IPS-20b (cell line): ENCODE results near the gene CACNA1D.
"Not testable (repeated sequence)": the region's sequence is repeated elsewhere in the genome, so short reads cannot be mapped to it uniquely, and the experiment has no call there.

Experiments
- H3K27ac ChIP-seq: one replicate; pipeline ENCODE4 v1.5.1; 2013; ENCODE audit warnings: low read length
- H3K27me3 ChIP-seq: 2 replicates; pipeline ENCODE4 v1.6.1; 2013; ENCODE audit warnings: mild to moderate bottlenecking, low read length, inconsistent platforms; ENCODE audit not compliant: insufficient read depth
- H3K36me3 ChIP-seq: 2 replicates; pipeline ENCODE4 v1.6.1; 2013; ENCODE audit warnings: low read depth, mild to moderate bottlenecking, inconsistent platforms, low read length, moderate library complexity; ENCODE audit not compliant: insufficient read depth
- H3K4me1 ChIP-seq: 2 replicates; pipeline ENCODE4 v1.6.1; 2013; ENCODE audit warnings: mild to moderate bottlenecking, control low read depth, inconsistent platforms, low read length, moderate library complexity; ENCODE audit not compliant: insufficient read depth
- H3K4me3 ChIP-seq: 2 replicates; pipeline ENCODE4 v1.5.1; 2013; ENCODE audit warnings: mild to moderate bottlenecking, low read length, inconsistent platforms
- H3K9ac ChIP-seq: 2 replicates; pipeline ENCODE4 v1.6.1; 2013; ENCODE audit warnings: low read depth, mild to moderate bottlenecking, inconsistent platforms, low read length, moderate library complexity
- H3K9me3 ChIP-seq: 2 replicates; pipeline ENCODE4 v1.6.1; 2013; ENCODE audit warnings: mild to moderate bottlenecking, low read depth, low read length, inconsistent platforms; ENCODE audit not compliant: insufficient read depth

The CACNA1D gene

DNA sequence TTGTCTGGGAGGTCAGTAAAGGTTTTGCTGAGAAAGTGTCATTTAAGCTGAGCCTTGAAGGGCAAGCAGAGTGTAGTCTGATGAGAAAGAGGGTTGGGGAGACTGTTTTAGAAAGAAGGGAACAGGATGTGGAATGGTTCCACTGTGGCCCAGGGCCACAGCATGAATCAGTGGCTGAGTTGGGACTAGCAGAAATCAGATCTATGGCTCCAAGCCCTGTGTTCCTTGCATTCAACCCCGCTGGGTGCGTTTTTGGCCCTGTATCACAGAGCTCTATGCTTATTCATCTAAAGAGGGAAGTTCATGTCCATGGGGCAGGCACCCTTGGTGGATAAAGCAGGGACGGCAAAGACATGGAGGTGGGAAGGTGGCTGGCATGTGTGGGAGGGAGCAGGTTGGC, 151.3 kb downstream of the CACNA1D start:
- H3K4me3 ChIP-seq, result no peak overlapping the region
- no peaks in the 10 kb centered on the region; the same call in 1 of the 2 replicates for H3K27me3 ChIP-seq
- no peak overlapping the region for H3K9ac ChIP-seq
- H3K9me3 ChIP-seq, result no peaks in the 10 kb centered on the region
- H3K36me3 ChIP-seq, result no peaks in the 10 kb centered on the region
- H3K4me1 ChIP-seq, result no peaks in the 10 kb centered on the region
- no peak overlapping the region for H3K27ac ChIP-seq

DNA sequence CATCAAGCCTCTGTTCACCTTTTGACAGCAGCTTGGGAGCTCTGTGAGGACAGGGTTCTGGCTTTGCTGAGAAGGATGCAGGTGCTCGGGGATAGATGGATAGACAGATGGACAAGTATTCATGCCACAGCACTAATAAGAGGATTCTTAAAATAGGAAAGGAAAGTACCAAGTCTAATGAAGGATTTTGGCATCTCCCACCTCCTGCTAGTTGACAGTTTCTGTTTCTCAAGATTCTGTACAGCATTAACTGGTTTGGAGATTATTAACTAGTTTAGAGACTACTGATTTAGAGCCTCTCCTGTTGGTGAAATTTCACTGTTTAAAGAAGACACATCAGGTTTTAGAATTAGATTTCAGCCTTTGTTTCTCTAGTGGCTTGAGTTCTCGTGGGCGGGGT, 152.3 kb downstream of the CACNA1D start:
- no peaks in the 10 kb centered on the region for H3K9me3 ChIP-seq
- H3K4me1 ChIP-seq, result no peaks in the 10 kb centered on the region

DNA sequence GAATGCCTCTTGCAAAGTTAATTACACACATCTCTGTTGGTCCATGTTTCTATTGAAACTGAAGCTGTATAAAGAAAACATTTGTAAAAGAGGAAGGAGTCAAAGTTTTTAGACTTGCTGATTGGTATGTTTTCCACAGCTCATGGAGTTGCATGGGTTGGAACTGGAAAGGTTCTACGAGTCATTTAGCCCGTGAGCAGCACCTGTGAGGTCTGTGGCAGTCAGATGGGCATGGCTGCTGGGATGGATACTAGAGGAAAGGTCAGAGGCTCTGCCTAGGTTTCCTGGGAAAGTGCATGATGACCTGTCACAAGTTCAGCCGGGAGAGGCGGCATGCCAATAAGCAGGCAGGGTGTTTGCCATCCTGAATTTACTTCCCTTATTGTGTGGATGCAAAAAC, 155.4 kb downstream of the CACNA1D start:
- Histone ChIP-seq H3K9me3 (peaks cover 8% of the 10 kb centered on the region; the same call in 1 of the 2 replicates), H3K4me3 (no peak overlapping the region), H3K36me3 (no peaks in the 10 kb centered on the region), H3K27ac (no peak overlapping the region), H3K9ac (no peak overlapping the region), H3K27me3 (no peaks in the 10 kb centered on the region; the same call in 1 of the 2 replicates), H3K4me1 (no peaks in the 10 kb centered on the region)

More for the DNA sequence above, 152.3 kb downstream of the CACNA1D start:
- H3K36me3 ChIP-seq, result no peaks in the 10 kb centered on the region
- no peak overlapping the region for H3K27ac ChIP-seq
- no peaks in the 10 kb centered on the region; the same call in 1 of the 2 replicates for H3K27me3 ChIP-seq
- no peak overlapping the region for H3K4me3 ChIP-seq
- H3K9ac ChIP-seq, result no peak overlapping the region

DNA sequence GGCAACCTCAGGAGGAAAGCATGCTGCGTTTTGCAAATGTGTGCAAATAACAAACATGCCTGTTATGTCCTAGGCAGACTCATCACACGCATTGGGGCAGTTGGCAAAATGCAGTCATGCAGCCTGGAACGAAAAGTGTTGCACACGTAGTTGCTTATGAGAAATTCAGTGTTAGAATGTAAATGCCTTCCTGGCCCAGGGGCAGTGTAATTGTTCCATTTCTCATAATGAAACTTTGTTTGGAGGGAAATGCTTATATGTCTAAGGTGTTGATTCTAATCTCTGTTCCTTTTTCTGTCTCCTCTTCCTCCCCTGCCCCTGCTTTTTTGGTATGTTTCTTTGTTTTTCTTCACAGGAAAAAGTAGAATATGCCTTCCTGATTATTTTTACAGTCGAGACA, 156.0 kb downstream of the CACNA1D start:
- Histone ChIP-seq H3K27ac (no peak overlapping the region), H3K4me3 (no peak overlapping the region), H3K9me3 (peaks cover 8% of the 10 kb centered on the region; the same call in 1 of the 2 replicates)

DNA sequence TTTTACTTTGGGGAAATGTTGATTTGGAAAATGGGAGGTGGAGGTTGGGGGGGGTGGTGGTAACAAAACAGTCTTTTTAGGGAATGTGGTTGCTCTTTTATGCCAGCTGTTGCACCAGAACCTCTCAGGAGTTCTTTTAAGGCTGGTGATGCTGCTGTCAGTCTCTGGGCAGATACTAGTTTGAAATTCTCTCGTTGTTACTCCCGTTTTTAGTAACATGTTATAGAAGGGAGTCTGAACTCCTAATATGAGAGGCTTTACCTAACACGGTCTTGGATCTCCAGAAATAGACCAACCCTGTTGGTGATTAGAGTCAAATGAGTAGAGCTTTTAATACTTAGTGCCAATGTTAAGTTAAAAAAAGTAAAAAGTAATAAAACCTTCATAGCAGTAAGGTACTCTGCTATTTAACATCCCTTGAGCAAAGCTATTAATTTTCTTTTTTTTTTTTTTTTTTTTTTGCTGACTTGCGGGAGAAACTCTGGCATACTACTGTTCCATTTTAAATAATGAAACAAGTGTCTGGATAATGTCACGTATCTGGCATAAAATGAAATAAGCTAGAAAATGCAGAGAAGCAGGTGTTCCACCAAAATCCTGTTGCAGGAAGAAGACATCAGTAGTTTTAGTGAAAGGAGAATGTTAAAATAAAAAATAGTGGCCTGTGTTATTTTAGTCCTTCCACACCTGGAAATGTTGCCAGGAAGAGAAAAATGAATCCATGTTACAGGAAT, 156.7 kb downstream of the CACNA1D start:
- no peak overlapping the region for H3K27ac ChIP-seq
- H3K9me3 ChIP-seq, result peaks cover 8% of the 10 kb centered on the region; the same call in 1 of the 2 replicates
- H3K27me3 ChIP-seq, result no peaks in the 10 kb centered on the region; the same call in 1 of the 2 replicates
- H3K36me3 ChIP-seq, result no peaks in the 10 kb centered on the region
- no peaks in the 10 kb centered on the region for H3K4me1 ChIP-seq
- no peak overlapping the region for H3K4me3 ChIP-seq
- H3K9ac ChIP-seq, result no peak overlapping the region

More for the DNA sequence above, 156.0 kb downstream of the CACNA1D start:
- Histone ChIP-seq H3K36me3 (no peaks in the 10 kb centered on the region), H3K9ac (no peak overlapping the region), H3K4me1 (no peaks in the 10 kb centered on the region), H3K27me3 (no peaks in the 10 kb centered on the region; the same call in 1 of the 2 replicates)

DNA sequence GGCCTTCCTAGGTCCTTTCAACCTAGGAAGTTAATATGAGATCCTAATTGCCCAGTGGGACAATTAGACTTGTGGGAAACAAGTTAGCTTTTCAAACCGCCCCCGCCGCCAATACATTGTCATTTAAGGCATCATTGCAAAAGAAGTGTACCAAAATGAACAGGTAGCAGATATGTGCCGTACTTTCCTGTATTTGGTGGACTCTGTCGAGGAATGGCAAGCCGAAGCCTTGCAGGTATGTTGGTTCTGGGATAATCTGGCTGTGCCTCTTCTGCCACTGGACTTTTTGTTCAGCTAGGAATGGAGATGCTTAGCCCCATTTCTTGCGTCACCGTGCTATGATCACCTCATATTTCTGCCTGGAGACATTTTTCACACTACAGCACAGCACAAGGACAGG, 157.5 kb downstream of the CACNA1D start:
- H3K27ac ChIP-seq, result no peak overlapping the region
- no peak overlapping the region for H3K9ac ChIP-seq
- no peaks in the 10 kb centered on the region; the same call in 1 of the 2 replicates for H3K27me3 ChIP-seq
- no peaks in the 10 kb centered on the region for H3K36me3 ChIP-seq
- H3K4me3 ChIP-seq, result no peak overlapping the region
- peaks cover 8% of the 10 kb centered on the region; the same call in 1 of the 2 replicates for H3K9me3 ChIP-seq
- no peaks in the 10 kb centered on the region for H3K4me1 ChIP-seq

DNA sequence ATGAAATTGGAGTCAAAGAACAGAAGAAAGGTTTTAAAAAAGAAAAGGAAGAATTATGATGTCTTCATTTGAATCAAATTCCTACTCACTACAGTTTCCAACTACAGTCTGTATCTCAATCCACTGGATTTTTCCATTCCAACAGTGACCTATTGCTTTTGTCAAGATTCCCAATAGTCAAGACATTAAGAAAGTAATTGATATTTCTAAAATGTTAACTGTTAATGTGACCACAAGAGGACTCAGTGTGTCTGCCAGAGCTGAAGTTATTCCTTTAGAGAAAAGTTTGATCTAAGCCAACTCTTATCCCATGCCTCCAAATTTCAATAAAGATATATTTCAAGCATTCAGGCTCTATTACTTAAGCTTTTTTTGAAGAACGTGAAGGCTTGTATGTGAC, 163.2 kb downstream of the CACNA1D start:
- H3K9me3 ChIP-seq, result peaks cover 8% of the 10 kb centered on the region
- no peak overlapping the region for H3K9ac ChIP-seq
- no peak overlapping the region for H3K27ac ChIP-seq
- no peaks in the 10 kb centered on the region for H3K27me3 ChIP-seq
- H3K4me3 ChIP-seq, result no peak overlapping the region
- no peaks in the 10 kb centered on the region for H3K4me1 ChIP-seq
- no peaks in the 10 kb centered on the region for H3K36me3 ChIP-seq

DNA sequence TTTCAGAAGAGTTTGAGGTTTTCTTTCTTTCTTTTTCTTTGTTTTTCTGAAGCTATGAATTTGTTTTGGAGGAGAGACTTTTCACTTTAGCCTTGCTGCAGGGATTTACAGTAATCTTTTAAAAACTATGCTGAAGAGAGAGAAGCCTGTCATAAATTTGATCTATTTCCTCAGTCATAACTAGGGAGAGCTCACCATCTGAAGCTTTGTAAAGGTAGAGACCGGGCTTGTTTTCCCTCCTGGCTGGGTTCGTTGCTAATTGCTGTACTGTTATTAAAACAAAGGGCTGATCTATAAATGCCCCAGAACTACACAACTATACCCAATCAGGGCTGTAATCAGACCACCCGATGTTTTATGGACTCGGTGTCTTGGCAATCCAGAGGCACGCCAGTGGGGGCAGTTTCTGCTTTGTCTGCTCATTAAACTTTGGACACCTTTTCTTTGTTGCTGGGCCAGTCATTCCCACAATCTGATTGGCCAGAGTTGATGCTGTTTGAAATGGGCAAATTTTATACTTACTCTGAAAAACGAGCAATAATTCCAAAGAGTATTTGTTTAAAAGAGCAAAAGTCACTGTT, 164.3 kb downstream of the CACNA1D start:
- Histone ChIP-seq H3K9ac (no peak overlapping the region), H3K9me3 (peaks cover under 1% of the 10 kb centered on the region; the same call in 1 of the 2 replicates), H3K27me3 (no peaks in the 10 kb centered on the region), H3K4me1 (no peaks in the 10 kb centered on the region), H3K36me3 (no peaks in the 10 kb centered on the region), H3K27ac (no peak overlapping the region), H3K4me3 (no peak overlapping the region)

DNA sequence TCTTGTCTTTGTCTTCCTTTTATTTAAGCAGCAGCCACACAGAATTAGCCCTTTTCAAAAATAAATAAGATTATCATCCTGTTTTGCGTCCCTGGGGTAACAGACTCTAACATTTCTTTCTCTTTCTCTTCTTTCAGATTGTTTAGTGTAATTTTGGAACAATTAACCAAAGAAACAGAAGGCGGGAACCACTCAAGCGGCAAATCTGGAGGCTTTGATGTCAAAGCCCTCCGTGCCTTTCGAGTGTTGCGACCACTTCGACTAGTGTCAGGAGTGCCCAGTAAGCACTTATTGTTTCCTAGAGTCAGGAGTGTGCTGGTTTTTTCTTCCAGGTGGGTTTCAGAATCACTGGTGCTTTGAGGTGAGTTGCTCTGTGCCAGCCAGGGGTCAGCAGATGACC, 165.6 kb downstream of the CACNA1D start:
- H3K4me3 ChIP-seq, result no peak overlapping the region
- H3K9ac ChIP-seq, result no peak overlapping the region
- H3K9me3 ChIP-seq, result no peaks in the 10 kb centered on the region; the same call in 1 of the 2 replicates
- H3K27ac ChIP-seq, result no peak overlapping the region
- no peaks in the 10 kb centered on the region for H3K27me3 ChIP-seq
- no peaks in the 10 kb centered on the region for H3K4me1 ChIP-seq
- H3K36me3 ChIP-seq, result no peaks in the 10 kb centered on the region

DNA sequence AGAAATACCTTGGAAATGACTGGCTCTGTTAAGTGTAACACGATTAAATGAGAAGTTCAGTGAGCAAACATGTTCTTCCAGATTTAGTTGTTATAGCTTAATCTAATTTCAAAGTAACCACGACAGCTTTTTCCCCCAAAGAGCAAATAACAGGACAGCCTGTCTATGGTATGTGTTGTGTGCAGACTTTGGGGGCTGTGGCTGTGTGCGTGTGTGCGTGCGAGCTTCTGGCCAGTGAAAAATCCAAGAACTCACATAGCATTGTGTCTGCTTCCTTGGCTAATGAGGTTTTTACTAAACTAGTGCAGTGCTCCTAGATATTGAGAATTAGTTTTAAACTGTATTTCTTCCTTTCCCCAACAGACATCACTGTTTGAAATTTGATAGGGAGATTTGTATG, 167.1 kb downstream of the CACNA1D start:
- no peak overlapping the region for H3K27ac ChIP-seq
- no peak overlapping the region for H3K4me3 ChIP-seq
- no peaks in the 10 kb centered on the region for H3K4me1 ChIP-seq
- H3K36me3 ChIP-seq, result no peaks in the 10 kb centered on the region
- no peak overlapping the region for H3K9ac ChIP-seq
- H3K9me3 ChIP-seq, result no peaks in the 10 kb centered on the region; the same call in 1 of the 2 replicates
- no peaks in the 10 kb centered on the region for H3K27me3 ChIP-seq

DNA sequence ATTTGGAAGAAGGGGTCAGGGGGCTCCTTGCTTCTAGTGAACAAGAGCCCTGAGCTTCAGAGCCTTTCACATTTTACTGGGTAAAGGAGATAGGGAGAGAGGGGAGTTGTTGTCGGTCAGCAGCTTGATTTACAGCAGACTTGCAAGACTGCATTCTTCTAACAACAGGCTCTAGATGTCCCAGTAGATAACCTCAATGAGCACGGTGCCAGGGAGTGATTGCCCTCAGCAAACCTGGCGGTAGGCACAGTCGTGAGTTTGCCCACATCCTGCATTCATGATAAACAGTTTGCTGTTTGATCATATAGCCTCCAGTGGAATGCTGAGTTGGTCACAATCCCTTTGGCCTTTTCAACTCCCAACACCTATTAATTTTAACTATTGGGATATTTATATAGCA, 170.4 kb downstream of the CACNA1D start:
- not testable (repeated sequence) for H3K9me3 ChIP-seq, H3K4me1 ChIP-seq, H3K4me3 ChIP-seq, H3K27ac ChIP-seq, H3K9ac ChIP-seq, H3K27me3 ChIP-seq, H3K36me3 ChIP-seq
